NCI-H128 (cell line): Measurements from ENCODE around the gene MAPK10.

Experiments used
- DNase-seq: peaks from one replicate; lab custom pipeline; 2025; ENCODE audit not compliant: unreplicated experiment; lab: John Stamatoyannopoulos, UW

Gene MAPK10

GRCh38 chr4:86280246-86280645, 79.6 kb downstream of the MAPK10 start:
- DNase-seq = no peak

- no peak for DNase-seq
These were observed 80.4 kb downstream of the MAPK10 start for GRCh38 chr4:86279293-86279960.

GRCh38 chr4:86278126-86278525, 81.7 kb downstream of the MAPK10 start:
- no peak for DNase-seq

- DNase-seq = no peak
These were observed 85.2 kb downstream of the MAPK10 start for GRCh38 chr4:86274642-86275041.

- DNase-seq = no peak
These were observed 87.2 kb downstream of the MAPK10 start for GRCh38 chr4:86272669-86273068.

GRCh38 chr4:86271057-86271456, 88.8 kb downstream of the MAPK10 start:
- no peak for DNase-seq

GRCh38 chr4:86269354-86269753, 90.5 kb downstream of the MAPK10 start:
- DNase-seq = no peak

GRCh38 chr4:86264241-86264640, 95.6 kb downstream of the MAPK10 start:
- no peak for DNase-seq

- DNase-seq = no peak
These were observed 98.2 kb downstream of the MAPK10 start for GRCh38 chr4:86261636-86262035.

- DNase-seq = no peak
These were observed 103.8 kb downstream of the MAPK10 start for GRCh38 chr4:86256086-86256485.

- no peak for DNase-seq
These were observed 109.2 kb downstream of the MAPK10 start for GRCh38 chr4:86250619-86251018.

GRCh38 chr4:86250006-86250405, 109.8 kb downstream of the MAPK10 start:
- no peak for DNase-seq

- DNase-seq = no peak
These were observed 110.8 kb downstream of the MAPK10 start for GRCh38 chr4:86249074-86249473.

- no peak for DNase-seq
These were observed 111.9 kb downstream of the MAPK10 start for GRCh38 chr4:86247906-86248305.

GRCh38 chr4:86247320-86247719, 112.5 kb downstream of the MAPK10 start:
- no peak for DNase-seq

- no peak for DNase-seq
These were observed 116.1 kb downstream of the MAPK10 start for GRCh38 chr4:86243750-86244149.

- DNase-seq = no peak
These were observed 117.2 kb downstream of the MAPK10 start for GRCh38 chr4:86242677-86243076.

GRCh38 chr4:86235549-86235948, 124.3 kb downstream of the MAPK10 start:
- DNase-seq = no peak

GRCh38 chr4:86233681-86234080, 126.2 kb downstream of the MAPK10 start:
- DNase-seq = no peak

GRCh38 chr4:86233090-86233489, 126.8 kb downstream of the MAPK10 start:
- no peak for DNase-seq

- no peak for DNase-seq
These were observed 136.4 kb downstream of the MAPK10 start for GRCh38 chr4:86223472-86223871.

GRCh38 chr4:86221002-86221401, 138.9 kb downstream of the MAPK10 start:
- DNase-seq = no peak

- no peak for DNase-seq
These were observed 139.7 kb downstream of the MAPK10 start for GRCh38 chr4:86220121-86220520.
